Stimulated activated CD8-positive, alpha-beta memory T cell treated with anti-CD3 and anti-CD28 coated beads, Interleukin-4, amount 100 ng/mL, for 24 hours (primary cell): ENCODE data around the gene ESR2.
"Not testable (repeated sequence)": the region's sequence is repeated elsewhere in the genome, so short reads cannot be mapped to it uniquely, and the experiment has no call there.

ENCODE experiments used
- DNase-seq: peaks from one replicate; pipeline ENCODE4 v3.0.0-alpha.2; 2020; ENCODE audit warnings: low read depth

The ESR2 gene

DNA sequence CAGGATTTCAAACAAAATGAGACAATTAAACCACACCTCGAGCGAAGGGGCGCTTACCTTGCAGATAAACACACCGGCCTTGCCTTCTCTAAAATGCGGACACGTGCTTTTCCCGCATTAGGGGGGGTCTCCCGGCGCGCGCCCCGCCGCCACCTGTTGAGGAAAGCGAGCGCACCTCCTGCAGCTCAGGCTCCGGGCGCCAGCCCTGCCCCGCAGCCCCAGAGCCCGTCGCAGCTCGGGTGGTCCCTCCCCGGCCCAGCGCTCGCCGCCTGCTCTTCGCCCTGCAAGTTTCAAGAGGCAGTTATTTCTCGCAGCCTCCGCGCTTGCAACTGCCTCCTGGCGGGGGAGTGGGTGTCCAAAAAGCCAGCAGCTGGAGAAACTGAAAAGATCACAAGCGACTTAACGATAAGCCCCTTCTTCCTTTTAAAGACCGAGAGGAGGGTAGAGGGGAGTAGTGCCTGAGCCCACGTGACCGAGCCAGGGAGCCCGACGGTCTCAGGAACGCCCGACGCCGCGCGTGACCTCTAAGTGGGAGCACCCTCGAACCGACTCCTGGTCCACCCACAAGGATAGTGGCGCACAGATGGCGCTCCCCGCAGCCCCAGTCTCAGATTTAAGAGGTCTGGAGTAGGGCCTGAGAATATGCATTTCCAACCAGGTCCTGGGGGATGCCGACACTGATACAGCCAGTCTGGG, at the start of gene ESR2:
Gene ESR2, minus strand, starts transcription at position 396 of the 696 bp plus-strand sequence. CDS start 11,386 bp downstream, outside the sequence.
- peak; percentile 2 for DNase-seq

DNA sequence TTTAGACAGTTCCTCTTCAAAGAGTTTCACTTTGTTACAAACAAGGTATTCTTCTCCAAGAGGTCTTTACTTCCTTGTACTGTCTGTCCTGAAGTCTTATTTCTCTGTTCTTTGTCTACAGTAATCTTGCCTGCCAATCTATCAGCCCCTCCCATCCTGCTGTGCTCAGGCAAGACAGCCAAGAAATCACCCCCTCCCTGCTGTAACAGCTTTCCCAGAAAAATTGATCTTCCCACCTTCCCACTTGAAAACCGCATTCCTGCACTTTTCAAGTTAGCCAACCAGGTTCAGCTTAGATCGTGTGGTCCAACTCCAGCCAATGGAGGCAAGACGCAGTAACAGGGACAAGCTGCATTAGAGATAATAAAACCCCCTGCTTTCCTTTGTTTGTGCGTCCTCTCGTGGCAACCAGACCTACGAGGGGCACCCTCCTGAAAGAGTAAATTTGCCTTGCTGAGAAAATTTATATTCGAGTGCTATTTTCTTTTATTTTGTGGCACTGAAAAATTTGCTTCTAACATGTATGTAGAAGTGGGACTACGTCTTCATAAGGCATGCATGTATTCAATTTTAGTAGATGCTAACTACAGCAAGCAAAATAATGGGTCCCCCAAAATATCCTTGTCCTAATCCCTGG, 46.5 kb upstream of the ESR2 start:
- no peak for DNase-seq

DNA sequence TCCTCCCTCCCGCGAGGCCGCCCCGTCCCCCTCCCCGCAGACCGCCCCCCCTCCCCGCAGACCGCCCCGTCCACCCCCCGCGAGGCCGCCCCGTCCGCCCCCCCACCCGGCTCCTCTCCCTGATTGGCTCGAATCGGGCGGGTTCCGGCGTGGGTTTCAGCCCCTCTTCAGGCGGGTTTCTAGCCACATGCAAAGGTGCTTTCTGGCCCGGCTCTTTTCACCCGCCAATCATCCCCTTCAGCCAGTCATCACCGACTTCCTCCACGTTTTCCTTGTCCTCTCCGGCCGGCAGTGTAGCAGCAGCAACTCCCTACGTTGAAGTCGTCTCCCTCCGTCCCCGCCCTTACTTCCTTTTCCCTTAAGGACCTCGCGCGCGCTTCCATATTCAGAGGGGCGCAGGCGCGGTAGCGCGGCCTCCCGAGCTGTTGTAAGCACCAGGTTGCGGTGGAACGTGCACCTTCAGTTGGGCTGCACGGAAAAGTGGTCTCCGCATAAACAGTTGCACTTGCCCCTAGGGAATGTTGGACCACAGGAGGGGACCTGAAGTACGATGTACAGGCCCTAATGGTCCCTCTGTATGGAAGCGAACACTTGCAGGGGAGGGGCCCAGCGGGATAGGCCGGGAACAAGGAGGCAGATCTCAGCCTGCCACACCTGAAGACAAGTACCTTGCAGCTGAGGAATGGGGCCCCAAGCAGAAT, 44.6 kb upstream of the ESR2 start:
- peak; percentile 81 for DNase-seq

DNA sequence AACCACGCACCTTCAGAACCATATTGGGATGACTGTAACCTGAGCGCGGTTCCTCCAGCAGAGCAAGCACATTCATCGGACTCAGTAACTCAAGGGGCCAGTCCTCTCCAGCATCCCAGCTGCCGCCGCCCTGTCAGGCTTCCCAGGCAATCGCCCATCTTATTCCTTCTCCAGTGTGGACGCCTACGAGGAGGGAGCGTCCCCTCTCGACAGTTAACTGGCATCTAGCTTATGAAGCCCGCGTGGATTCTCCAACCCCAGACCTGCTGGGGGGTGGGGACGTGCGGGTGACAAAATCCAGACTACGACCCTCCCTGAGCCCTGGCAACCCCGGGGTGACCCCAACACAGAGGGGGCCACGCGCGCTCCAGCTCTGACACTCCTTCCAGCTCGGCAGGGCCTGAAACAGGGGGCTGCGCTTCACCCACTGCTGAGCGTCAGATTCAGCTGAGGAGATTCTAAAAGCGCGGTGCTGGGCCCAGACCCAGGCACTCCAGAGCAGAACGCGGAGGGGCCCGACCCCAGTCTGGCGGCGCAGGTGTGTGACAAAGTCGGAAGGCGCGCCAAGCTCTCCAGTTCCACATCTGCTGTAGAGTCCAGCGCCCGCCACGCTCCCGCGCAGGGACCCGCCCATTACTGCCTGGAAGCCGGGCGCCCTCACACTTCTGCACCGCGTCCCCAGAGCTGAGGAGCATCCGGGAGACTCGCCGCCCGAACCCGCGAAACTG, 43.9 kb upstream of the ESR2 start:
- DNase-seq: peak; percentile 3

DNA sequence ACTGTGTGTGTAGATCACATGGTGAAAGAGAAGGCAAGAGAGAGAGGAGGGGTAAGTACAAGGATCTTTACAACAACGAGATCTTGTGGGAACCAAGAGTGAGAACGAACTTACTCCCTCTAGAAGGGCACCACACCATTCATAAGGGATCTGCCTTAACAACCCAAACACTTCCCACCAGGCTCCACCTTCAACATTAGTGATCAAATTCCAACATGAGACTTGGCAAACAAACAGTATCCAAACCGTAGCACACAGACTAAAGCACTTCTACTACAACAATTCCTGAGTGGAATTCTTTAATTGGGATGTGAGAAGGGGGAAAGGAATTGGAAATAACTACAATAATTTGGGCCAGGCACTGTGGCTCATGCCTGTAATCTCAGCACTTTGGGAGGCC, 35.0 kb upstream of the ESR2 start:
- DNase-seq: no peak

DNA sequence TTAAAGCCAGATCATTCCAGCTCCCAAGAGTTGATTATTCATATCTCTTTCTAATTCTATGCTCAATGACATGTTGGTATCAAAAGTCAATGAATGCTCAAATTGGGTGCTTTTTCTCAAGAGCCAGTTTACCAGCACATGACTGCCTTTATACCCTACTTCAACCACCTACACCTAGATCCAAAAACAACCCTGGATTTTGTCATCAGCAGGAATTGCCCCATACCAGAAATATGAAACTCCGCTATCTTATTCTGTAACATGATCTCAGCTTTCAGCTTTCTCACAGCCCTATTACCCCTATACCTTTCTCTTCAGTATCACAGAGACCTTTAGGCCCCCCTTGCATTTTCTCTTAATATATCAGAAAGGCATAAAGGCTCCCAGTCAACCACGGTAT, 32.3 kb upstream of the ESR2 start:
- DNase-seq: no peak

DNA sequence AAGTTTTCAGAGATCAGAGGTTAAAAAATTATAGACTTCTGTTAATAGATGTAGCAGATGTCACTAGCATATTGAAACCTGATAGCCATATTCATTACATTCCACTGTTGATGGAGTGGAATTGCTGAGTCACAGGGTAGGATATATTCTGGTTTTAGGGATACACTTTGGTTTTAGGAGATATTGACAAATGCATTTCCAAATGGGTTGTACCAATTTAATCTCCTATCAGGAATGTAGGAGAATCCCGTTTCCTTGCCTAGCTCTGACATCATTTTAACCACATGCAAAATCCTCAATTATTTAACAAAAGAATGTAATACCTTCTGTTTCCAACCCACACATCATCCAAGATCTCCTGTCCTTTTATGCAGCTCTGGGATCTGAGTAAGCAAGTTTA, 30.7 kb upstream of the ESR2 start:
- DNase-seq: no peak

DNA sequence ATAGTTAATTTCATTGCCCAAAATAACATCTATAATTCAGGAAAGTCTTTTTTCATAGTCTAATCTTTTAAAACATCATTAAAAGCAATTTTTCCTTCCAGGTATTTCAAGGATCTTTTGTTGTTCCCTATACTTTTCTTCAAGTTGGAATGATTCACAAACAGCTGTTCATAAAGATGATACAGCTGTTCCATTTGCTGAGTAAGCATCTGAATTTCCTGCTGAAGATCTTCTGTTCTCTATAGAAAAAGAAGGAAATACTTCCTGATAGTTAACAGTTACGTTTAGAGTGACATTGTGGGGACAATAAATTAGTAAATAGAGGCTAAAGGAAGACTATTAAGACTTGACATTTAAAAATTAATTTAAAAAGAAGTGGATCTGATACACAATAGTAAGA, 30.3 kb upstream of the ESR2 start:
- no peak for DNase-seq

DNA sequence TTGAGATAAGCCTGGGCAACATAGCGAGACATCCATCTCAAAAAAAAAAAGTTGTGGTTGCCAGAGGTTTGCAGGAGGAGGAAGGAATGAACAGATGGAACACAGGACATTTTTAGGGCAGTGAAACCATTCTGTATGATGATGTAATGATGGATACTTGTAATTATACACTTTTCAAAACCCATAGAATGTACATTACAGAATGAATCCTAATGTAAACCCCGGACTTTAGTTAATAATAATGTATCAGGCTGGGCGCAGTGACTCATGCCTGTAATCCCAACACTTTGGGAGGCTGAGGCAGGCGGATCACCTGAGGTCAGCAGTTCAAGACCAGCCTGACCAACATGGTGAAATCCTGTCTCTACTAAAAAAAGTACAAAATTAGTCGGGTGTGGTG, 26.2 kb upstream of the ESR2 start:
- DNase-seq: not testable (repeated sequence)

DNA sequence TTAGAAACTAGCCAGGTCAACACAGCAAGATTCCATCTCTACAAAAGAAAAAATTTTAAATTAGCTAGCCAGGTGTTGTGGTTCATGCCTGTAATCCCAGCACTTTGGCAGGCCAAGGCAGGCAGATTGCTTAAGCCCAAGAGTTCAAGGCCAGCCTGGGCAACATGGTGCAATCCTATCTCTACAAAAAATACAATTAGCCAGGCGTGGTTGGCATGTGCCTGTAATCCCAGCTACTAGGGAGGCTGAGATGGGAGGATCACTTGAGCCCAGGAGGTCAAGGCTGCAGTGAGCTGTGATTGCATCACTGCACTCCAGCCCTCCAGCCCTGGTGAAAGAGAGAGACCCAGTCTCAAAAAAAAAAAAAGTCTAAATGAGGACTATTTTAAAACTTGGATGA, 24.5 kb upstream of the ESR2 start:
- not testable (repeated sequence) for DNase-seq

DNA sequence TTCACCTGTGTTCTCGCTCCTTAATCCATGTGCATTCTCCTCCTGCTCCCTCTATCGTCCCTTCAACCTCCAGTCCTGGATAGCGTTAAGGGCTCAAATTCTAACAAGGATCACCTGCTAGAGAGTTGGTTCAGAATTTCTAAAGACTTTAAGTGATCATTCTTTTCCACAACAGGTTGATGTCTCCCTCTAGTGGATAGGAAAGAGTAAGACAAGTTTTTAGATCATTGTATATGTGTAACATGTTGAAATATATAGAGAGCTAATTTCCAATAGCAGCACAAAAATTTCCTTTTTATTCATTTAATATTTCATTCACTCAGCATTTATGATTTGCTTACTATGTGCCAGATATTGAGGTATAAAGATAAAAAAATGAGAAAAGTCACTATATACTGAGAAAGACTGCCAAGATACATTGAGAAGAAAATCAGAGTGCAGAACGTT, 9.3 kb upstream of the ESR2 start:
- no peak for DNase-seq

DNA sequence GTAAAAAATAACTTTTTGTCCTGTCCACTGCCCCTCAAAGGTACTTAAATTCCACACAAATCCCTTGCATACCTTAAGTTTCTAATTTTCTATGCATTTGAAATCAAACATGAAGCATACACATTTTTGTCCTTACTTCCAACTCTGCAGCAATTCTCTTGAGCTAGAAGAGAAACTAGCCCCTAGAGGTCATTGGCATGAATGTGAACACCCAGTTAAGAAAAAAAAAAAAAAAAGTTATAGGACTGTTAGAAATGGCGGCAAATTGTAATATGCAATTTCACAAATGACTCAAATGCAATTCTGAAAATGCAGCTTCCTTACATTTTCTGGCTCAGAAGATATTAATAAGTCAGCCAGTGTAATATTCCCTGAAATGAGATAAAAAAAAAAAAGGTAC, 4.6 kb upstream of the ESR2 start:
- DNase-seq: no peak

DNA sequence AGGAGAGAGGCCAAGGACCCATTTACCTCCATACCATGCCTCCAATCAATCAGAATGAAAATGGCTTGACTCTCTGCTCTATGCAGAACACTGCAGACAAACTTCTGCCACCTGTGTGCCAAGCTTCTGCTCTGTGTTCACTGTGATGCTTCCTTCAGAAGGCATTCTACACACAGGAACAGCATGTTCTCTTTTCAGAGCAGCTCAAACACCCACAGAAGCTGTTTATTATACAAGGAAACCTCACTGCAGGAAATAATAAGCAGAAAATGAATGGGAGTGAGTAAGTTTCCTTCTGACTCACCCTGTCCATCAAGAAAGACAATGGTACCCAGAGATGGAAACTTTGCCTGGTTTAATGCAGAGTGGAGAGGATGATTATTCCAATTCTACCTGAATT, 2.4 kb upstream of the ESR2 start:
- no peak for DNase-seq

DNA sequence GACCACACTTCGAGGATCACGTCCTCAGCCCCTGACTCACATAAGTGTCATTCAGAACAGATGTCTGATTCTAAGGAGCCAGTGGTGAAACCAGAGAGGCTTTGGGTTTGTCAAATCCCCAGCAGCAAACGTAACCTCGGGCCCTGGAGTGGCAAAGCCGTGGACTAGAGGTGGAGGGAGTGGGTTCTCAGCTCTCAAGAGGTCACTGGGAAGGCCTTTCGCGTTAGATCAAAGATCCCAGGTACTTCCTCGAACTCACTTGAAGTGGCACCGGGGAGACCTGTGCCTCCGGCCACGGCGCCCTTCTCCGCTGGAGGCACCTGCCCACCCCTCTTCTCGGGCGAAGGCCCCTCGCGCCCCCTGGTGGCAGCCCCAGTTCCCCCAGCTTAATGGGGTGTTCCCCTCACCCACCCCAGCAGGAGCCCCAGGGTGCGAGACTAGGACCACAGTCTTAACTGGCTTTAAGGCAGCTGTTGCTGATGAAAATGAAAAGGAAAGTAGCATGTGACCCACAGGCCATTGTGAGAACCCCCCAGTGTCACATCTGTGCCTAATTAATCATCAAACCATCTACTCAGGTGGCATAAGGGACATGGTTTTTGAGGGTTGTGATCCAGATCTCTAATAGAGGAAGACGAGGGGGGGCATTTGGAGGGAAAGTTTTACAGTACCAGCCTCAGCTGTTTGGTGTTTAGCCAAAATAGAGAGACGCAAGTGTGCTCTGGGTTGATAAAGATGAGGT, 672 bp upstream of the ESR2 start:
- peak; percentile 77 for DNase-seq

DNA sequence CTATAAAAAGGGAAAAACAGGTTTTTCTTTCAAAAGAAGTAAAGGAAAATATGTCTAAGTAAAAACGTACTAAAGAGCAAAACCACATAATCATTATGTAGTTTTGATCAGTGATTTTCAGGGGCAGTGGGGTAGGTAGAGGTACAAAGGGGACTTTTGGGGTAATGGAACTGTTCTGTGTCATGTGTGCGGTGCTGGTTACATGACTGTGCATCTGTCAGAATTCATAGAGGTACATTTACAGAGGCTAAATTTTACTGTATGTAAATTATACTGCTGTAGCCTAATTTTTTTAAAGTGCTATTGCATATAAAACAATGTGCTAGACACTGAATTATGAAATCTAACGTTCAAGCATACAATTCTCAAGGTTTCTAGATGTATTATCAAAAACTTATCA, 2.0 kb downstream of the ESR2 start:
- no peak for DNase-seq

DNA sequence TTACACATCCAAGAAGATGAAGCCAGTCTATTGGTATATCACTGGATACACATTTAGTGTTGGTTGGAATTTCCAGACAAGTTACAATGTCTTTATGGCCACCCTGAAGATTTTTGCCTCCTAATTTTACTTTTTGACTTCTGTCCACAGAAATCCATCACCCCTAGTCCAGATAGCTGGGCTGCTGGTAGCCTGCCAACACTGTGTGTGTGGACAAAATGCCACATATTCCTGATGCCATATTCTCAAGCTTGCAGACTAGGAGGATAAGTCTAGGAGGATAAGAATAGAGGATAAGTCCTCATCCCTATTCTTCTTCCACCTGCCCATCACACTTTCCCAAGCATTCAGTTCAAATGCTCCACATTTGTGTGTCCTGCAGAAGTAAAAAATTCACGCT, 4.6 kb downstream of the ESR2 start:
- no peak for DNase-seq

DNA sequence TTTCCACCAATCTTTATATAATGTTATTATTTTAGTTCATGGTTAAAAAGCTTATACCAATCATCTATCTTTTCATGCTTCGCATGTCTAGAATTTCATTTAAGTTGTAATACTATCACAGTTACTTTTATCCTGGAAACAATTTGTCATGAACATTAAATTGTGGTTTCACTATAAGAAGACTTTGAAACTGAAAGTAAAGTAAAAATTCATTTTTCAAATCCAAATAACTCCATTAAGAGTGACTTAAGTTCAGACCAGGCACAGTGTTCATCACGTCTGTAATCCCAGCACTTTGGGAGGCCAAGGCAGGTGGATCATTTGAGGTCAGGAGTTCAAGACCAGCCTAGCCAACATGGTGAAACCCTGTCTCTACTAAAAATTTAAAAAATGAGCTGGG, 12.4 kb downstream of the ESR2 start:
- no peak for DNase-seq

DNA sequence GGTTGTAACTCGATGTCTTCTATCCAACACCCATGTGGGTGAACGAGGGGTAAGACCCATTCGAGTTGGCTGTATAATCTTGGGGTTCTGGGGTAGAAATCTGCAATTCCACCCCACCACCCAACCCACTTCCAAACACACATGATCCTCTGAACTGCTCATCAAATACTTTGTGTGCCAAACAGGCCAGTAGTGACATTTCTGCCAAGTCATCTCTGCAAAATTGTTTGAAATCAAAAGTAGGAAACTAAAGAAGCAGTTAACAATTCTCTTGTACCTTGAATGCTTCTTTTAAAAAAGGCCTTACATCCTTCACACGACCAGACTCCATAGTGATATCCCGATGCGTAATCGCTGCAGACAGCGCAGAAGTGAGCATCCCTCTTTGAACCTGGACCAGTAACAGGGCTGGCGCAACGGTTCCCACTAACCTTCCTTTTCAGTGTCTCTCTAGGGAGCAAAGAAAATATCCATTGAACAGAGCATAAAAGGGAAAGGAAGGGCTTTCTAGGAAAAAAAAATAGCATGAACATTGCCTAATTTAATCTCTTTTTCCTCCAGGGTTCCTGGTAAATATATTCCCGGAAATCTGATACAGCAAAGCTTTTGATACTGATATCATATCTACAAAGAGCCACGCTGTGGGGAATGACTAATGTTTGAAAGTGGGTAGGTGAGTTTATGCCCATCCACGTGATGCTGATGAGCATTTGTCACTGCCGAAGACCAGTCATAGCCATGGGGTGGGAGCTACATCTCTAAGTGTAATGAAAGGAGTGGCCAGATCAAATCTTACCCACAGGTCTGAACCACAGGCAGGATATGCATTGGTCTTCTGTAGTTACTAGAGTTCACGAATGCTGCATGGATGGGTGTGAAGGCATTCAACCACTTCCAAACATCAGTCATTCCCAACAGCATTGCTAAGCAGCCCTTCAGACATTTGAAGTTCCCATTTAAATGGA, 14.2 kb downstream of the ESR2 start:
- DNase-seq: peak; percentile 3

DNA sequence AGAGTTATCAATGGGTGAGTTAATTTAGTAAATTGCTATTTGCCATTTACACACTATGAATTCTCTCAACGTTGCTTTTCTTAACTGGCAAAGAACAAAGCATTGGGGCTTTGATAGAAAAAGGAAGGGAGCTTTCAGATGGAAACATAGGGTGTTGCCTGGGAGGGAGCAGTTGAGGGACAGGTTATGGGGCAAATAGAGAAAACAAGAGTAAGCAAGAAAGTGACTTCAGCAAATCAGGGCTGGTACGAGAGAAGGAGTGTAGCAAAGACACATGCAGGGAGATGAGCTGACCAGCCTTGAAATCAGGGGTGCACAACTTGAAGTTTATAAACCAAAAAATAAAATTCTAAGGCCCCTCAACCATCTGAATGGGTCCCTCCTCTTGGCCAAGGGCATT, 15.7 kb downstream of the ESR2 start:
- DNase-seq: no peak

DNA sequence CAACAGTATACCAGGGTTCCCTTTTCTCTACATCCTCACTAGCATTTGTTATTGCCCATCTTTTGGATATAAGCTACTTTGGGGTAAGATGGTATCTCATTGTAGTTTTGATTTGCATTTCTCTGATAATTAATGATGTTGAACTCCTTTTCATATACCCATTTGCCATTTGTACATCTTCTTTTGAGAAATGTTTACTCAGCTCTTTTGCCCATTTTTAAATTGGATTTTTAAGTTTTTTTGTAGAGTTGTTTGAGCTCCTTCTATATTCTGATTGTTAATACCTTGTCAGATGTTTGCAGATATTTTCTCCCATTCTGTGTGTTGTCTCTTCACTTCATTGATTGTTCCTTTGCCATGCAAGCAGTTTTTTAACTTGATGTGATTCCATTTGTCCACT, 22.2 kb downstream of the ESR2 start:
- DNase-seq: no peak

DNA sequence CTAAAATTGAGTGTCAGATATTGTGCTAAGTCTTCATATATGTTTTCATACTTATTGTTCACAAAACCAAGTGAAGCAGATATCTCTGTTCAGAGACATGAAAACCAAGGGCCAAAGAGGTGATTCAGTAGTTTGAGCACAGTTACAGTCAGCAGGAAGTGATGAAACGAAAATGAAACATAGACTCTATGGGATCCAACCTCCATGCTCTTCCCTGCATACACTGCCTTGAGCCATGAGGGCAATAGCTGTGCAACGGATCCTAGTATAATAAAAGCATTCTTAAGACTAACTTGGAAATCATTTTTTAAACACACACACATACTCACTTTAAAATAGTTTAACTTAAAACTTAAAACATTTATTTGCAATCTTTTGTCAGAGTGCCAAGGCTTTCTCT, 27.9 kb downstream of the ESR2 start:
- no peak for DNase-seq
